GM18508 (cell line): Measurements from ENCODE around the gene SOX11.

Experiments
- ATAC-seq: cut with Tn5 transposase; IDR thresholded peaks from one replicate; pipeline ENCODE4 v1.9.1; 2021; ENCODE audit warnings: moderate number of reproducible peaks; ENCODE audit not compliant: insufficient read depth, unreplicated experiment

Gene SOX11

GRCh38 chr2:5690718-5691220 lies 1.4 kb upstream of the SOX11 start:
- no peak for ATAC-seq

- ATAC-seq = no peak
Measured at GRCh38 chr2:5691221-5691984, 781 bp upstream of the SOX11 start.

- ATAC-seq = no peak
Measured at GRCh38 chr2:5692561-5693286, 540 bp downstream of the SOX11 start.

- ATAC-seq = no peak
Measured at GRCh38 chr2:5693287-5694201, 1.4 kb downstream of the SOX11 start.

- ATAC-seq = no peak
Measured at GRCh38 chr2:5694306-5694705, 2.1 kb downstream of the SOX11 start.

- no peak for ATAC-seq
Measured at GRCh38 chr2:5695654-5696403, 3.6 kb downstream of the SOX11 start.

GRCh38 chr2:5696404-5696944 lies 4.3 kb downstream of the SOX11 start:
- no peak for ATAC-seq

- no peak for ATAC-seq
Measured at GRCh38 chr2:5696945-5697521, 4.8 kb downstream of the SOX11 start.

- no peak for ATAC-seq
Measured at GRCh38 chr2:5697562-5697961, 5.4 kb downstream of the SOX11 start.

- no peak for ATAC-seq
Measured at GRCh38 chr2:5698134-5698533, 6.0 kb downstream of the SOX11 start.

GRCh38 chr2:5699963-5700362 lies 7.8 kb downstream of the SOX11 start:
- ATAC-seq = no peak

GRCh38 chr2:5700551-5700950 lies 8.4 kb downstream of the SOX11 start:
- no peak for ATAC-seq

- no peak for ATAC-seq
Measured at GRCh38 chr2:5701266-5701665, 9.1 kb downstream of the SOX11 start.

GRCh38 chr2:5703166-5703565 lies 11.0 kb downstream of the SOX11 start:
- ATAC-seq = no peak

- ATAC-seq = no peak
Measured at GRCh38 chr2:5705490-5705889, 13.3 kb downstream of the SOX11 start.

GRCh38 chr2:5706717-5707455 lies 14.7 kb downstream of the SOX11 start:
- no peak for ATAC-seq

GRCh38 chr2:5710615-5711014 lies 18.4 kb downstream of the SOX11 start:
- ATAC-seq = no peak

GRCh38 chr2:5713101-5713500 lies 20.9 kb downstream of the SOX11 start:
- no peak for ATAC-seq
